Sigmoid colon (tissue), 4 donors: ENCODE measurements around the gene TCTN1.

Experiments
- EP300 ChIP-seq, 4 donors: sonication (generic); formaldehyde crosslinking; IDR thresholded peaks; one replicate each; pipeline ENCODE4 v1.6.1; 2017; ENCODE audit warnings: antibody characterized with exemption in 4 of 4
- POLR2A ChIP-seq, 2 donors: fragments of 450-650 bp; IDR thresholded peaks; one replicate each; pipeline ENCODE4 v1.6.1; 2016; ENCODE audit warnings: antibody characterized with exemption in 2 of 2, mild to moderate bottlenecking in 2 of 2, moderate library complexity in 2 of 2
- POLR2AphosphoS5 ChIP-seq, 4 donors: sonication (generic); formaldehyde crosslinking; IDR thresholded peaks; one replicate each; pipeline ENCODE4 v1.6.1; 2017; ENCODE audit warnings: antibody characterized with exemption in 4 of 4

GRCh38 chr12:110590806-110591326, 23.1 kb upstream of the TCTN1 start:
- TF ChIP-seq POLR2A (IDR thresholded peaks at IDR 0.05) (no peak), POLR2AphosphoS5 (IDR thresholded peaks at IDR 0.05) (no peak), EP300 (IDR thresholded peaks at IDR 0.05) (no peak)
